GM12878 (cell line): ENCODE results near the gene LRP1. TPM values are rescaled to one million over a fixed set of nuclear protein-coding genes. Genes with fewer than 3 reads are reported as not detected.
A peak's percentile ranks its signal among the peaks of the same experiment; 100 is the strongest.

ENCODE experiments used
- ATAC-seq: fragments of 200-7000 bp; cut with Tn5 transposase; 3 replicates; pipeline ENCODE4 v1.9.1; 2020; ENCODE audit warnings: mild to moderate bottlenecking, moderate library complexity
- BruUV-seq: library from RNA; stranded (reverse); fragments of 400-500 nt; replicated peaks from 2 replicates; lab custom pipeline; 2021; lab: Mats Ljungman, UMichigan
- CTCF ChIA-PET: fragments of 300-600 bp; sonication (Branson Sonifier 250); formaldehyde crosslinking; extraction: SDS; loops from one replicate; lab custom pipeline; 2021; ENCODE audit warnings: inconsistent platforms; lab: Yijun Ruan, JAX
- POLR2A ChIA-PET: fragments of 350-600 bp; formaldehyde crosslinking; extraction: SDS; loops from one replicate; lab custom pipeline; 2021; ENCODE audit warnings: inconsistent platforms; lab: Charles Lee
- RAD21 ChIA-PET: fragments of 300-600 bp; sonication (Branson Sonifier 250); formaldehyde crosslinking; loops from one replicate; lab custom pipeline; 2023; ENCODE audit warnings: antibody characterized with exemption; ENCODE audit not compliant: unreplicated experiment; lab: Charles Lee
- SMC1A ChIA-PET: fragments of 300-600 bp; sonication (Branson Sonifier 250); formaldehyde crosslinking; loops from one replicate; lab custom pipeline; 2023; ENCODE audit not compliant: unreplicated experiment, uncharacterized antibody; lab: Charles Lee
- DNase-seq: peaks from one replicate; pipeline ENCODE4 v3.0.0-alpha.2; 2011; ENCODE audit warnings: low read depth, low spot score
- FAIRE-seq: peaks from 3 replicates; lab custom pipeline; 2011; peaks lifted over from hg19 to GRCh38; lab: Jason Lieb, UNC
- H2AFZ ChIP-seq: 2 replicates; pipeline ENCODE4 v1.6.0; 2011; ENCODE audit warnings: low read depth, low read length, control low read depth; ENCODE audit not compliant: control insufficient read depth
- H3K27ac ChIP-seq: 2 replicates; pipeline ENCODE4 v1.5.1; 2011; ENCODE audit warnings: control low read depth; ENCODE audit not compliant: control insufficient read depth, insufficient read depth
- H3K27me3 ChIP-seq, 2 experiments: replicated peaks in 1 of 2; 2 replicates each; pipeline versions ENCODE4 v1.6.0 to v1.6.1; 2011; ENCODE audit warnings: low read length in 1 of 2; ENCODE audit not compliant: control insufficient read depth in 2 of 2, insufficient read depth in 2 of 2
- H3K36me3 ChIP-seq, 2 experiments: 2 replicates each; pipeline ENCODE4 v1.5.1; 2011; ENCODE audit warnings: low read length in 1 of 2; ENCODE audit not compliant: control insufficient read depth in 2 of 2, insufficient read depth in 2 of 2
- H3K4me1 ChIP-seq: 2 replicates; pipeline ENCODE4 v1.6.1; 2011; ENCODE audit warnings: mild to moderate bottlenecking, low read length, moderate library complexity, mixed read lengths; ENCODE audit not compliant: control insufficient read depth, insufficient read depth
- H3K4me2 ChIP-seq: 2 replicates; pipeline ENCODE4 v1.6.0; 2011; ENCODE audit warnings: control low read depth; ENCODE audit not compliant: control insufficient read depth, insufficient read depth
- H3K4me3 ChIP-seq: fragments of 200-600 bp; sonication (generic); 2 replicates; pipeline ENCODE4 v1.5.1; 2016
- H3K79me2 ChIP-seq: 2 replicates; pipeline ENCODE4 v1.6.0; 2011; ENCODE audit warnings: low read length; ENCODE audit not compliant: control insufficient read depth, insufficient read depth
- H3K9ac ChIP-seq: 2 replicates; pipeline ENCODE4 v1.8.0; 2011; ENCODE audit warnings: low read length, control low read depth, mixed read lengths; ENCODE audit not compliant: control insufficient read depth, insufficient read depth
- H3K9me3 ChIP-seq: replicated peaks from 3 replicates; pipeline ENCODE4 v1.5.1; 2011; ENCODE audit warnings: mild to moderate bottlenecking, low read length; ENCODE audit not compliant: control insufficient read depth, insufficient read depth
- H4K20me1 ChIP-seq: 2 replicates; pipeline ENCODE4 v1.6.0; 2011; ENCODE audit not compliant: control insufficient read depth, insufficient read depth
- IKZF1 ChIP-seq: fragments of 450-650 bp; conservative IDR thresholded peaks from 2 replicates; pipeline ENCODE4 v1.6.1; 2017; ENCODE audit warnings: antibody characterized with exemption, mild to moderate bottlenecking
- SUZ12 ChIP-seq: fragments of 200-600 bp; sonication (generic); IDR thresholded peaks from one replicate; pipeline ENCODE4 v1.6.1; 2018; ENCODE audit warnings: antibody characterized with exemption, mild to moderate bottlenecking; ENCODE audit not compliant: unreplicated experiment
- TBL1XR1 ChIP-seq: IDR thresholded peaks from 2 replicates; pipeline ENCODE4 v1.6.1; 2012; ENCODE audit warnings: low read depth, low read length, improper control_type of control experiment
- WGBS: methylation state at CpG from one replicate; pipeline ENCODE4 v1.1.6; 2016; ENCODE audit warnings: low lambda C conversion rate; ENCODE audit not compliant: insufficient replicate concordance, insufficient coverage; ENCODE audit errors: missing lambda C conversion rate; 5-methylcytosine and 5-hydroxymethylcytosine counted together
- in situ Hi-C: fragments of 300-500 bp; cut with MboI; formaldehyde crosslinking; loops from 9 replicates; pipeline ENCODE4 v1.14.3; 2018; ENCODE audit warnings: mixed read lengths
- intact Hi-C: fragments of 100-400 bp; cut with micrococcal nuclease; formaldehyde crosslinking; loops from one replicate; pipeline ENCODE4 v1.14.2; 2022; ENCODE audit not compliant: unreplicated experiment
- polyA plus RNA-seq, 11 experiments: library from polyadenylated mRNA; depleted of rRNA in 4 of 11; unstranded in 6 of 11; stranded (reverse) in 5 of 11; fragments of >200 nt; fragmentation: Nextera tagmentation in 4 of 11; fragmentation: Illumina TruSeq in 1 of 11; extraction: Ambion mirVana in 4 of 11; extraction: Trizol in 1 of 11; gene quantifications; 1 replicate in 1 of 11; 2 replicates in 10 of 11; pipeline versions ENCODE4 v1.2.1 to v1.2.3, GENCODE V29; 2011 to 2016; ENCODE audit warnings: inconsistent platforms in 2 of 11, missing spikeins in 2 of 11, low read depth in 1 of 11
- total RNA-seq, 4 experiments: library from RNA; depleted of rRNA in 3 of 4; stranded (reverse); fragments of >200 nt in 3 of 4; fragmentation: Illumina TruSeq in 1 of 4; extraction: Trizol in 1 of 4; gene quantifications; 2 replicates each; pipeline versions ENCODE4 v1.2.1 to v1.2.3, GENCODE V29; 2013 to 2021

Gene LRP1
- total and polyA plus RNA-seq, 10 of the 15 experiments (the other 5 are each of a cell fraction or from before 2014, with no cell fraction given) = under 0.01 to 1.1 (median 0.20) TPM; not detected in 2

GRCh38 chr12:57216921-57217879, 88.9 kb downstream of the LRP1 start:
- 6% methylated on average over 45 of the region's 63 CpGs for WGBS
- intact Hi-C loops (no loop called here), in situ Hi-C loops (no loop called here)
- no peak for ATAC-seq
- Histone ChIP-seq H3K4me3 (peak overlapping the region; percentile 41; the same call in 1 of the 2 replicates), H4K20me1 (no peaks in the 10 kb centered on the region), H3K4me1 (peaks cover 13% of the 10 kb centered on the region), H3K4me2 (peak overlapping the region; percentile 93), H3K9me3 (no peaks in the 10 kb centered on the region), H3K79me2 (no peaks in the 10 kb centered on the region), H3K27me3 (peaks cover 36 to 41% of the 10 kb centered on the region in 2 experiments), H3K36me3 (no peaks in the 10 kb centered on the region), H3K27ac (no peak overlapping the region), H2AFZ (peak overlapping the region; percentile 15; the same call in 1 of the 2 replicates), H3K9ac (no peak overlapping the region)
- ChIA-PET SMC1A (interaction anchor here (2.3 kb wide), 1 partner anchor 13 kb away, joined by 10 read pairs; the partner anchor contains the start of gene SHMT2), CTCF (interaction anchor here (1.1 to 2.5 kb wide), 4 partner anchors 10 to 44 kb away, joined by 3 to 10 read pairs (median 7); partner anchors contain the start of gene SHMT2), RAD21 (interaction anchor here (0.6 to 2.2 kb wide), 3 partner anchors 12 to 26 kb away, joined by 3 to 9 read pairs (median 3); partner anchors contain the start of gene SHMT2), POLR2A (no interaction called here)
- BruUV-seq = no TSS peak
- TF ChIP-seq IKZF1 (0 out of 2 replicates have a peak, but pooled peaks have one; percentile 11), SUZ12 (peak; percentile 66), TBL1XR1 (no peak)
- no peak for DNase-seq
- no peak for FAIRE-seq
